GM21529 (cell line): Measurements from ENCODE around the gene MPRIP.

Experiments
- ATAC-seq: cut with Tn5 transposase; IDR thresholded peaks from one replicate; pipeline ENCODE4 v1.9.1; 2021; ENCODE audit not compliant: unreplicated experiment

The MPRIP gene

DNA sequence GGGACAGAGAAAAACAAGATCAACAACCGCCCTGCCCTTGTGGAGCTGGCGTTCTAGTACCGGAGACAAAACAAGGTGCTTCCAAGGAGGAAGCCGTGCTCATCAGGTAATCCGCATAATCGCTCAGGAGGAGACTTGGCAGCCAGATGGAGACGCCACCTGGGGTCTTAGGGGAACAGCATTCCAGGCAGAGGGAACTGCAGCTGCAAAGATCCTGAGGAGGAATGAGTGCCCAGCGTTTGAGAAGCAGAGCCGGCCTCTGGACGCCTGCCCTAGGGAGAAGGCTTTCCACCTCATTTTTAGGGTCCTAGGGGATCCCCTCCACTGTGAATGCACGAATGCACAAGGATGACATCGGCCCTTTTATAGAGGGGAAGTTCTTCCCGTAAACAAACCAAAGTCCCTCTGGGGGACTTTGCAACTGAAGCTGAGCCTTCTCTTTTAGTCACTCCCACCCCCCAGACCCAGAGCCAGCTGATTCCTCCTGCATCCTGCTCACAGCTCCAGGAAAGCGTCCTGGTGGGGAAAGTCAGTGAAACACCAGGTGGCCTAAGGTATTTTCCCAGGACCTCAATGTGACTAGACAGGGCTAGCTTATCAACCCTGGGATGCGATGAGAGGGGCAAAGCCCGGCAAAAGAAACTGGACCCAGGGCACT is 13.2 kb upstream of the MPRIP start:
- no peak for ATAC-seq

DNA sequence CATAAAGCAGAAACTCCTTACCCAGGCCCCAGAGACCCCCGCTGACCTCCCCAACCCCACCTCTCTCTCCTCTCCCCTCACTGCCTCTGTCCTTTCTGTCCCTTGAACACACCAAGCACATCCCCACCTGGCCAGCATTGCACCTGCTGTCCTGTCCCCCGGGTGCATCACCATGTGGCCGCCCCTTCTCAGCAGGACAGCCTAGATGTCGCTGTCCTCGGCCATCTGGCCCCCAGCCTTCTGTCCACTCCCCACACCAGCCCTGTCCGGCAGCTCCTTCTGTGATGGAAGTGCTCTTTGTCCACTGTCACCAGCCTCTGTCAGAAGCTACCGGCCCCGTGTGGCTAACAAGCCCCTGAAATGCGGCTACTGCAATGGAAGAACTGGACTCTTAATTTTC is 12.3 kb upstream of the MPRIP start:
- ATAC-seq, result no peak

- ATAC-seq, result no peak
Observed at GRCh38 chr17:17030515-17031211, 11.6 kb upstream of the MPRIP start.

- no peak for ATAC-seq
Observed at GRCh38 chr17:17032131-17032692, 10.0 kb upstream of the MPRIP start.

DNA sequence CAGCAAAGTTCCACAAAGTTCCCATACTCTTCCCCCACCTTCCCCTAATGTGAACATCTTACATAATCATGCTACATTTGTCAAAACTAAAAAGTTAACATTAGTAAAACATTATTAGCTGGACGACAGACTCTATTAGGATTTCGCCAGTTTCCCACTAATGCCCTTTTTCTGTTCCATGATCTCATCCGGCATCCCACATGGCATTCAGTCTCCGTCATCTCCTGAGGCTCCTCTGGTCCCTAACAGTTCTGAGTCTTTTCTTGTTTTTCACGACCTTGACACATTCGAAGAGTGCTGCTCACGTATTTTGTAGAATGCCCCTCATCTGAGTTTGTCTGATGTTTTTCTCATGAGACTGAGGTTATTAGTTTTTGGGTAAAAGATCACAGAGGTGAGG is 8.8 kb upstream of the MPRIP start:
- no peak for ATAC-seq

GRCh38 chr17:17034026-17034425 is 8.2 kb upstream of the MPRIP start:
- no peak for ATAC-seq

DNA sequence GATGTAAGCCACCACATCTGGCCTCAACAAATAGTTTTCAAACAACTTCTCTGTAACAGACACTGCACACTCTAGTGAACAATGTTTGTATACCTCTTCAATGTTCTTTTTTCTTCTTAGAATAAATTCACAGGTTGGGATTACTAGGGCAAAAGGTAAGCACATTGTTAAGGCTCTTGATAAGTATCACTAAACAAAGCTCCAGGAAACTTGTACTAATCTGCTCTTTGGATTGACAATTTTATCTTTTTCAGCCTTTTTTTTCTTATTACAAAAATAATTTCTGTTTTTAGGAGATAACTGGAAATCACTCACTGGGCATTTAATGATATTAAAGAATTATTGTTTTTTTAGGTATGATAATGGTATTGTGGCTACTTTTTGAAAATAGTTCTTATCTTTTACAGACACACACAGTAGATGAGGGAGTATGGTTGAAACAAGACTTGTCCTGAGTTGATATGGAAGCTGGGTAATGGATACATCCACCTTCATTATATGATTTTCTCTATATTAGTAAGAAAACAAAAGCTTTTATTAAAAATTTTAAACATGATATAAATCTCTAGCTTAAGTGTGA is 7.7 kb upstream of the MPRIP start:
- ATAC-seq, result no peak

GRCh38 chr17:17035490-17035889 is 6.8 kb upstream of the MPRIP start:
- ATAC-seq, result no peak

- no peak for ATAC-seq
Observed at GRCh38 chr17:17035920-17036523, 6.2 kb upstream of the MPRIP start.

DNA sequence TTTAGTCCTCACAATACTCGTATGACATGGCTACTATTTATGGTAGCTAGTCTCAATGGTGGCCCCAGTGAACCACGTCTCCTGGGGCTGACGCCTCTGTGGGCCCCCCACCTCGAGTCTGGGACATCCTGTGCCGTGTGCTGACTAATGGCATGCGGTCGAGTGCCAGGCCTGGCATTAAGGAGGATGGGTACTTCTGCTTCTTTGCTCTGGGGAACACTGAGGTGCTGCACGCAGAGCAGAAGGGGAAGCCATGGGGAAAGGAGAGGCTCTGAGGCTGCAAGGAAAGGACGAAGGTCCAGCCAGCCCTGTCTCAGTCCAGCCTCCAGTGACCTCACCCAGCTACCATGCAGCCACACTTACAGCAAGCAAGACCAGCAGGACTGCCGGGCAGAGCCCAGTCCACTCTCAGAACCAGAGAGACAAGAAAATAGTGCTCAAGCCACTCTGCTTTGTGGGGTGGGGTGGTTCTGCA is 5.7 kb upstream of the MPRIP start:
- no peak for ATAC-seq

DNA sequence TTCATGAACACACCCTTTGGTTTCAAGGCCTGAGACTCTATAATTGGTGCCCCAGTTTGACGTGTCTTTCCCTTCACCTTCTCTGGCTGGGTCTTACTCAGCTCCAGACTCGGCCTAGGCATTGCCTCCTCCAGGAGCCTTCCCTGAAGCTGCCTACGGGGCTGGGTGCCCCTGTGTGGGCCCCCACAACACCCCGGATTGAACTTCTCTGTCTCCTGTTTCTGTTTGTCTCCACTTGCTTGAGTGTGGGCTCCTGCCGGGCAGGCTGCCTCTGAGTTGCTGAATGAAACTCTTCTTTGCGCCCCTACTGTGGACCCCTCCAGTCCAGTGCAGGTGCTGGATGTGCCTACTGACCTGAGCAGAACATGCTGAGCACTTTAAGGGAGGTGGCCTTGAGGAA is 2.3 kb upstream of the MPRIP start:
- ATAC-seq, result no peak

GRCh38 chr17:17041018-17041521 is 1.2 kb upstream of the MPRIP start:
- no peak for ATAC-seq

- ATAC-seq, result peak; percentile 89
Observed at GRCh38 chr17:17041571-17042383, 480 bp upstream of the MPRIP start.

GRCh38 chr17:17042851-17043460 is 699 bp downstream of the MPRIP start:
- ATAC-seq, result no peak

DNA sequence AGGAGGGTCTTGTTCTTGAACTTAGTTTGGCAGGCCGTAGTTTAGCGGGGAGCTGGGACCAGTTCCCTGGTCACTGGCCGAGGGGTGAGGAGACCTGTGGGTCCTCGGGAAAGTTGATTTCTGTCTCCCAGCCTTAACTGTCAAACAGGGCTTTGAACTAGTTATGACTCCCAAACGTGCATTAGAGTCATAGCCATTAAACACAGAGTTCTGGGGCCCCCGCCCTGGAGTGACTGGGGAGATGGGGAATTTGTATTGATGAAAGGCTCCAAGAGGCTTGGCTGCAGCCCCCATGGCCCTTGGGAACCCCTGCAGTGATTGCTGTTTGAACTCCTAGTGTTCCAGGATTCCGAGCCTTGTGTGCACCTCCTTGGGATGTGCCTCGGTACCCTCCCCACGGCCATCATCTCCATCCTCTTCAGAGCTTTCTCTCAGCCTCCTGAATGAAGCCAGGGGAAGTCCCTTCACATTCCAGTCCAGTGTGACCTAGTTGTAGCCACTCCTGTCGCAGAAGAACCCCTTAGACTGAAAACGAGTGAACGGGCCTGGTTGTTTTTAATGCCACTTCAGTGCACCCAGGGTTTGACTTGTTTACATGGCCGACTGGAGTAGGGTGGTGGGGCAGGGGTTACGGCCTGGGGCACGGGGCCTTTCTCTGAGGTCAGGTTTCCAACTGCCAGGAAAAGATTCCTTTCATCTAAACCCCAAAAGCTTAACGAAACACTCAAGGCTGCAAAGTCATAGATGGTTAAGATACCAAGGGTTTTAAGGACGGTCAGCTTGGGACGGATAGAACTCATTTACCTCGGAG is 1.4 kb downstream of the MPRIP start:
- no peak for ATAC-seq

DNA sequence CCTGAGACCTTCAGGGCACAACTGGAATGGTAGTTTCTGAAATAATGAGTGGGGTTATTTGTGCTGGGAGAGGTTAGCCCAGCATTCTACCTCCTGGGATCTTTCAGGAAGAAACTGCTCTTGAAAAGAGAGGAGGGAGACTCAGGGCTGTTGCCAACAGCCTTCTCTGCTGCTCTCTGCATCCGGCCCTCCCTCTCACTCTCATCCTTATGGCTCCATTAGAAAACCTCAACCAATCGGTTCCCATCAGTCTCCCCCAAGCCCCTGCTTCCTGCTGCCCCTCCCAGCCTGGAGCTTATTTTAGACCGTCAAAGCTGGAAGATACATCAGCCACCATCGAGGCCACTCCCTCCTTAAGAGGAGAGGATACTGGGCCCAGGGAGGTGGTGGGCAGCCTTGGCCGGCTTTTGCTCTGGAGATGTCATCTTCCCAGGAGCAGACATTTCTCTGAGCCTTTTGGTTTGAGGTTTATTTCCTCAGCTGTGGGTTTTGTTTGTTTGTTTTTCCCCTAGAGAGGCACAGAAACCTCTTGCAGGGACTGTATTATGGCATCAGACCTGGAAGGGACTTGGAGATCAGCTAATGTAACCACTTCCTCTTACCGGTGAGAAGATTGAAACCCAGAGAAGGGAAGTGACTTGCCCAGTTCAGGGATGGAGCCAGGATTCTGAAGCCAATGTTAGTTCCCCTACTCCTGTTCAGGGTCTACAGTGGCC is 2.7 kb downstream of the MPRIP start:
- no peak for ATAC-seq

DNA sequence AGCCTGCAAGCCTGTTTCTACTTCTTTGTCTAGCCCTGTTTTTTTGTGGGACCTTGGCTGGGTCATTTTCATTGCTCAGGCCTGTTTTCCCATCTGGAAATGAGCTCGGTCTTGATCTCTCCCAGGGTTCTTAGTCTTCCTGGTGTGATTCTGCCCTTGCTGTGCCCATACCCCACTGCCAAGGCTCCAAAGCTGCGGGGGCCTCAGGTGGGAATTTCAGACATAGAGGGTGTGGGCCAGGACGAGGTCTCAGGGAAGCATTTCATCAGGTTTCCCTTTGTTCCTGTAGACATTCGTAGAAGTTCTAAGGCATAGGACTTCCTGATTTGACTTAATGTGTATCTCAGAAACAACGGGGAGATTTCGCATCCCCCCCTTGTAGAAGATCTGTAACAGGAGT is 5.8 kb downstream of the MPRIP start:
- ATAC-seq, result no peak
